ENCODE measurements around the gene TRAF4.
"Not testable (repeated sequence)": the region's sequence is repeated elsewhere in the genome, so short reads cannot be mapped to it uniquely, and the experiment has no call there.

The TRAF4 gene

DNA sequence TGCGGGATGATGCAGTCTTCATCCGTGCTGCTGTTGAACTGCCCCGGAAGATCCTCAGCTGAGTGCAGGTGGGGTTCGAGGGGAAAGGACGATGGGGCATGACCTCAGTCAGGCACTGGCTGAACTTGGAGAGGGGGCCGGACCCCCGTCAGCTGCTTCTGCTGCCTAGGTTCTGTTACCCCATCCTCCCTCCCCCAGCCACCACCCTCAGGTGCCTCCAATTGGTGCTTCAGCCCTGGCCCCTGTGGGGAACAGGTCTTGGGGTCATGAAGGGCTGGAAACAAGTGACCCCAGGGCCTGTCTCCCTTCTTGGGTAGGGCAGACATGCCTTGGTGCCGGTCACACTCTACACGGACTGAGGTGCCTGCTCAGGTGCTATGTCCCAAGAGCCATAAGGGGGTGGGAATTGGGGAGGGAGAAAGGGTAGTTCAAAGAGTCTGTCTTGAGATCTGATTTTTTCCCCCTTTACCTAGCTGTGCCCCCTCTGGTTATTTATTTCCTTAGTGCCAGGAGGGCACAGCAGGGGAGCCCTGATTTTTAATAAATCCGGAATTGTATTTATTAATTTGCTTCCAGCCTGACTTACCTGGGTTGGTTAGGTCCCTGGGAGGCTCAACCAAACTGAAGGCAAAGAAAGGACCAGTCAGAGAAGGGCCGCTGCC is 5.8 kb downstream of the TRAF4 start:
- DNase-seq = no peak

DNA sequence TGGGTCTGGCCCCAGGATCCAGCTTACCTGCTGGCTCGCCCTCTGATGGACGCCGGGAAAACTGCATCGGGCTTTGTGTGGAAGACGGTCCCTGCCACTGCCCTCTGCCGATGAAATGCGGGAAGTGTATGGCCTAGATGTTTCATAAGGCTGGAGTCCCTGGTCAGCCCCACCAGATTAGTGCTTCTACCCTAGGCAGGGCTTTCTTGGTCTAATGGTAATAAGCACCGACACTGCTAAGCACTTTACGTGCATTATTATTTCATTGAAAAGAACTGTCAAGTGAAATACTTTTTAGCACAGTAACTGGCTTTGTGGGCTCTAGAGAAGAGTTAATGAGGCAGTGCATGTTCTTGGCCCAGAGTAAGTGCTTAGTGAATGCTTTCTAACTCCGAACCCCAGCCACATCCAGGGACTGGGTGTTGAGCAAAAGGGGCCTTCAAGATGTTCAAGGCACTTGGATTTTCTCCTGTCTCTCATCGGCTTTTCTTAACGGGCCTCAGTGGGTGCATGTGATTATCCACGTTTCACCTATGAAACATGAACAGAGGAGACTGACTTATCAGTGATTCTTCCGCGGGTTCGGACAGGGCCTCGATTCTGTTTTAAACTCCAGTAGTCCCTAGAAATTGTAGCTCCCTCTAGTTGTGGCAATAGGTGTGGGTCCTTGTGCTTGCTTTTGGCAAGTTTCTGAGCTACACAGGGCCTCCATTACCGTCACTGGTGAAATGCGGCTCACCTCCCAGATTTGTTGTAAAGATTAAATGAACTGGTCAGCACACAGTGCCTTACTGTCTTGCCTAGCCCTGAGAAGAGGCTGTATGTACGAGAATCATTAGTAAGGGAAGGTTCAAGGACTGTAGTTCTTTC is 6.6 kb downstream of the TRAF4 start:
- peak; percentile 59 to 82 for DNase-seq

DNA sequence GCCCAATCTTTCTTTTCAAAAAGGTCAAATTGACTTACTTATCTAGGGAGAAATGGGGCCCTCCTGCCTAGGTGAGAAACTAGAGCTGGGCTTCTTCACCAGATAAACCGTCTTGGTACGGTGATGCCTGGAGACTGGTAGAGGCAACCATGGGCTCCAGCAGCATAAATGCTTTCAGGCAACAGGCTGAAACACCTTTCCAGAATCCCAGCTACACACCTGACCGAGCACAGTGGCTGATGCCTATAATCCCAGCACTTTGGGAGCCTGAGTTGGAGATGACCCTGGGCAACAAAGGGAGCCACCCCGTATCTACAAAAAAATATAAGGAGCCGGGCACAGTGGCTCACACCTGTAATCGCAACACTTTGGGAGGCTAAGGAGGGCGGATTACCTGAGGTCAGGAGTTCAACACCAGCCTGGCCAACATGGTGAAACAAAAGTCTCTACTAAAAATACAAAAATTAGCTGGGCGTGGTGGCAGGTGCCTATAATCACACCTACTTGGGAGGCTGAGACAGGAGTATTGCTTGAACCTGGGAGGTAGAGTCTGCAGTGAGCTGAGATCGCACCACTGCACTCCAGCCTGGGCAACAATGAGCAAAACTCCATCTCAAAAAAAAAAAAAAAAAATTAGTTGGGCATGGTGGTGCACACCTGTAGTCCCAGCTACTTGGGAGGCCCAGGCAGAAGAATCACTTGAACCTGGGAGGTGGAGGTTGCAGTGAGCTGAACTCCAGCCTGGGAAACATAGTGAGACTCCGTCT is 8.0 kb downstream of the TRAF4 start:
- no peak for DNase-seq

DNA sequence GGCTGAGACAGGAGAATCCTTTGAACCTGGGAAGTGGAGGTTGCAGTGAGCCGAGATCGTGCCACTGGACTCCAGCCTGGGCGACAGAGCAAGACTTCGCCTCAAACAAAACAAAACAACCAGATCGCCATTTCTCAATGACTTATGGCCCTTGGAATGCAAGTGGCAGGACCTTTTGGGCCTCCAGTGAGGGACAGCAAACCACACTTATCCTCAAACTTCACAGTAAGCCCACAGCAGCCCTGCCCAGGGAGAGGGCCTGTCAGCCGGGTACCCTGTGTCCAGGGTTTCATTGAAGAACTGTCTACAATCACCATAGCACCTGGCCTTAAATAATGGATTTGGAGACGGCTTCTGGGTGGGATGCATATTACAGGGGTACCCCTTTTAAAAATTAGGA is 11.7 kb downstream of the TRAF4 start:
- no peak for DNase-seq

DNA sequence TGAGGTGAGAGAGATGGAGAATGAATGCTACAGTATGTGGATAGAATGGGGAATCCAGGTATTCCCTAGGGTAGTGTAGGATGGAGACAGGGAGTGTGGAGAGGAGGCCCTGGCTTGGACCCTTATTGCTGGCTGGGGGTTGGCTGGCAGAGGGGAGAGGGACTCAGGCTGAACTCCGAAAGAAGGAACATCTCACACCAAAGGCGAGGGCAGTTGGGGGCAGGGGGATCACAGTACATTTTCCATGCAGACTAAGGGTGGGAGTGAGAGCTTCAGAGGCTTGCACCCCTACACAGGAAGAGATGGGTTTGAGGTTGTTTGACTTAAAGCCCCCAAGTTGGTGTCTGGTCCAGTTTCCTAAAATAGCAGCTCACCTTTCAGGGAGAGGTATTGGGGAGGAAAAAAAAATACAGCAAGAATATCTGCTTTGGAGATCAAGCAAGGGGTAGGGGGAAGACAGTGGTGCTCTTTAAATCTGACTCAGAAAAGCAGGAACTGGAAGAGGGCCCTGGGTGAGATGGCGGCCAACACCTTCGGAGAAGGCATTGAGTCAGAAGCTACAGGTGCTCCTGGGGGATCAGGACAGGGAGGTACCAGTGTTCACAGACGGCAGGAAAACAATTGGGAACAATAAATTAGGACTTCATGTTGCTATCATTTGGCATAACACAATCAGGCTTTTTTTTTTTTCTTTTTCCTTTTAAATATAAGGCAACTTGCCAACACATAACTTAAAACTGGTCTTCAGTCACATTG is 12.4 kb downstream of the TRAF4 start:
- DNase-seq = no peak

DNA sequence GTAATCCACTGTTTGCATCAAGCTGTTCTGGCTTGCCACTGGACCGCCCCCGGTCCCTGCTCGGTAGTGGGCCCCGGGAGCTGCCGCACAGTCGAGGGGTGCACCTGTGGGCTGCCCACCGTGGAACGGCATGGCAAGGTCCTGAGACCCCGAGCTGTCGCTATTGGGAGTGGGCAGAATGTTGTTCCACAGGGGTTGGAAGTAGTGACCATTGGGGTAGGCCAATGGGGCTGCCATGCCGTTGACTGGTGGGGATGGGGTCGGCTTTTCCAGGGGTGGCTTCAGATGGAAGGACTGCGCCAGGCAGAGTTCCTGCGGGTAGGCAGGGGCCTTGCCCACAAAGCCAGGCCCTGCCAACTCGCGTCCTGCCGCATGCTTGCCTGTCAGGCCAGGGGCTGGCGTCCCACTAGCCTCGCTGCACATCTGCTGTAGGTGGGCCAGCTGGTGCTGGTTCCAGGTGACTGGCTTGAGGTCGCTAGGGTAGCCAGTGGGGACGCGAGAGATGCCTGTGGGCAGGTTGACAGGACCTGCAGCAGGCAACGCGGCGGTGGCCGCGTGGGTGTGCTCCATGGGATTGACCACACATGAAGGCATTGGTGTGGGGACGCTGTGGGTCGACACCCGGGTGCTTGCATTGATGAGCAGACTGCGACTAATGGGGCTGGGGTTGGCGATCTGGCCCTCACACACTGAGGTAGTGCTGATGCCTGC is 14.8 kb downstream of the TRAF4 start:
- DNase-seq = no peak

DNA sequence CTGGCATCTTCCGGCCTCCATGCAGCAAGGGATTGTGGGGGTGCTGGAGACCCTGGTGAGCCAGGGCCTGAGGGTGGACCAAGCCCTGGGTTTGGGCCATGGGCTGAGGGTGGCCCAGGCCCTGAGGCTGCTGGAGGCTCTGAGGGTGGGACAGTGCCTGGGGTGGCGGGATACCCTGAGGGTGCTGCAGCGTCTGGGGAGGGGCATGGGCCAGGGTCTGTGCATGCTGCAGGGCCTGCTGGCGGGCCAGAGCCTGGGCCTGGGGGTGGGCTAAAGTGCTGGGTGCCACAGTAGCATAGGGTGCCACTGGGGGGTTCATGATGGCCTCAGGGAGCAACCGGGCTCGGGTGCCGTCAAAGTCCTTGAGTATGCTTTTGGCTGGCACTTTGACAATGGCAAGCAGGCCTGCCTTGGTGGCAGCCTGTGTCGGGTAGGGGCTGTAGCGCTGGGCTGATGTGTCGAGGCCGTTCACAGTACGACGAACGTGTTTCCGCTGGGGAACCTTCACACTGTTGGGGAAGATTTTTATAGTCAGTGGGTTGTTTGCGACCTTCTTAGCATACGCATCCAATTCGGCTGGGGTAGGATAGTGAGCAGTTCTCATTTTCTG is 15.6 kb downstream of the TRAF4 start:
- no peak for DNase-seq

DNA sequence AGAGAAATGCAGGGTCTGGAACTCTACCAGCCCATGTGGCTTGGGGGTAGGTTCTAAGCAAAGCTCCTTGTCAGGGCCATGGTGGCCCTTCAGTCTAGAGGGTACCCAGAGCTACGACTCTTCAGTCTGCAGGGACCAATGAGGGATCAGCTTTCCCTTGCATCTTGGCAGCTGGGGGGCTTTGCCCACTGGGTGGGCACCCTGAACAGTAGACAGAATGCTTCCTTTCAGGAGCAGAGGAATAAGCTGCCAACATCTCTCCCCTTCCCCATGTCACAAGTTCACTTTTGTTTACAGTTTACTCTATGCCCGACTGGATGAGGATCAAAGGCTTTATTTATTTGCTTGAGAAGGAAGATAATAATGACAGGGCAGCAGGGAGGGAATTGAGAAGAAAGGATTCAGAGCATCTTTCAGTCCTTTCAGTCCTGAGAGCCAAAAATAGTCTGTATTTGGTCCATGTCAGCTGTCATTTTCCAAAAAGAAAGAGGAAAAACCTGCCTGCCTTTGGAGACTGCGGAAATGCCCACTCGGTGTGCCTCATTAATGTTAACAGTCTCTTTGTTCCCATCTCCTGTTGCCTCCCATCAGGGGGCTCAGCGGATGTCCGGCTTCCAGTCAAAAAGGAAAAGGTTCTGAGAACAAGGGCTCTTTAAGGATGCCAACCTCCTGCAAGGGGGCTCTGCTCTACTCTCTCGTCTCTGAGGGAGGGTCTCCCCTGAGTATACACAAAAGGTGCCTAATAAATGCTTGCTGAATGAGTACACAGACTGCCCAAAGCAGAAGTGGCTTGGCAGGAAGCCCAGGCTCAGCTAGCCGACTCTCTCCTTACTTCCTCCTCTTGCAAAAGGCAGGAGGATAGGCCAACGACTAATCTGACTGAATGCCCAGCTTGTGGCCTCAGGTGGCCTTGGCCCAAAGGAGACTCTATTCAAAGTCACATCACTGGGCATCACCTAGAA is 17.1 kb downstream of the TRAF4 start:
- DNase-seq = peak in 1 of 2 donors; percentile 20

DNA sequence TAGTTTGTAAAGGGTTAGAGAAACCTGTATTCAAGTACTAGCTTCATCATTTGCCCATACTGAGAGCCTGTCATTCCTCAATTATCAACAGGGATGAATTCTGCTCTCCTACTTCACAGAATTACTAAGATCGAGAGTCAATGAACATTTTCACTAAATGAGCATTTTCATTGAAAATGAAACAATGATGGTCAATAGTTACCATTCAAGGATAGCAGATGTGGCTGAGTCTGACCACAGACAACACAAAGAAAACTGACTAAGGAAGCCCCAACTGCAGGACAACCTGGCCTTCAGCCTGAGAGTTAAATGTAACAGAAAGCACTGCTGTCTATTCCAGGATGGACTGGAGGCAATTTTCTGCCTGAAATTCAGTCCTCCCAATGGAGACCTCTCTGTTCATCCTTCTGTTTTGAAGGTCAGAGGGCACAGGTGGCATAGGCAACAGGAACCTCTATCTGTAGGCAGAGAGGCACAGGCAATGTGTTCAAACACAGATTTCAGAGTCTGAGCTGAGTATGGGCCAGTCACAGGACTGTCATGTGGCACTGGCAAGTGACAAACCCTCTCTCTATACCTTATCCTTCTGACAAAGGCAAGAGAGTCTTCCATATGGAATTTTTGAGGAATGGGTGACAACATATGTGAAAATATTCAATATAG is 19.5 kb downstream of the TRAF4 start:
- DNase-seq = no peak

DNA sequence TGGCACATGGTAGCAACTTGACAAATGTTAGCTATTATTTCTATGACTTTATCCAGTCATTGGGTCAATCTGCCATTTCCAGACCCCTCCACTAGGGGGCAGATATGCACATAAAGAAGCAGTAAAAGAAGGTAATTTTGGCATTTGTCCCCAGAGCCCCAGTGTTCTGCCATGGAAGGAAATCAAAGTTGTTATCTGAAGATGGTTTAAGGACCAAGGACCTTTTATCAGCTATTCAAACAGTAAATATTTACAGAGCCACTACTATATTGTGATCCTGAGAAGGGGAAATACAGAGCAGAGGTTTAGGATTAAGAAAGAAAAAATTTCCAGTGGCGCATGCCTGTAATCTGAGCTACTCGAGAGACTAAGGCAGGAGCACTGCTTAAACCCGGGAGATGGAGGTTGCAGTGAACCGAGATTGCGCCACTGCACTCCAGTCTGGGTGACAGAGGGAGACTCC is 20.0 kb downstream of the TRAF4 start:
- DNase-seq = peak; percentile 12 to 46

DNA sequence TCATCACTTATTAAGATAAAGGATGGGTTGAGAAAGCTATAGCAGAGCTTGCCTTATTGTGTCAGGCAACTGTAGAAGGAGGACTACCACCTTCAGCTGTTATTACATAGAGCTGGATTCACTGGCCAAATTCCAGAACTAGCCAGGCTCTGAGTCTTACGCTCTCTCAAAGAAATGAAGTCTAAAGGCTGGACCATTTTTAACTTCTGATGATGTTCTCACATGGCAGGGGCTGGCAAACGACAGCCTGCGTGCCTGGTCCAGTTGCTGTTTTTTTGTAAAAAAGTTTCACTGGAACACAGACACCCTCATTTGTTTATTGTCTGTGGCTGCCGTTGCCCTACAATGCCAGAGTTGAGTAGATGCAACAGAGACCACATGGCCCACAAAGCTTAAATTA is 21.2 kb downstream of the TRAF4 start:
- no peak for DNase-seq

DNA sequence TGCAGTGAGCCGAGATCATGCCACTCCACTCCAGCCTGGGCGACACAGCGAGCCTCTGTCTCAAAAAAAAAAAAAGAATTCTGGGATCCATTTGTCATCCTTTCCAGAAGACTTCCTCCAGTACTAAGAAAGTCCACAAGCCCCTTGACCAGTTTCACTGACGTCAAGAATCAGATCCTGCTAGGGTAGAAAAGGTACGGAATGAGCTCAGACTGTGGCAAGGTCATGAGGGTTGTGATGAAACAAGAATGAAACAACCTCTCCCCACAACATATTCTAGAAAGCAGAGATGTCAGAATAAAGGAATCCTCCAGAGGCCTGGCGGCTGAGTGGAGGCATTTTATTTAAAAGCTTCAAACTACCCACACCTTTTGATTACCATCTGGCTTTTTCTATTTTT is 29.9 kb downstream of the TRAF4 start:
- no peak for DNase-seq

DNA sequence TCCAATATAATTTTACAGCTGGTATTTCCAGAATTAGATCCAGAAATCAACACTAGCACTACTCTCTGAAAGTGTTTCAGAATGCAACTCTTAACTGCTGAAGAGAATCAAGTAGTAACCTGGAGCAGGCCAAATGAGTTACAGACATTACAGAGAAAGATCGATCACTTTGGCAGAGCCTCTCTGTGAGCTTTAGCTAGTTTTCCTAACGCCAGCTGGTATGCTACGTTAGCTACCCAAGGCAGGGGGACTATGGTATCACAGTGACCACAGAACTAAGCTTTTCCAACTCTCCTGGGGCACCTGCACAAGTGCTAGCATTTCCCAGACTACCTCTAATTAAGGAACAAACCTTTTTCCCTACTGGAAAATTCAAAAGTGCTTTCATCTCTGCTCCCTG is 30.4 kb downstream of the TRAF4 start:
- DNase-seq = no peak

DNA sequence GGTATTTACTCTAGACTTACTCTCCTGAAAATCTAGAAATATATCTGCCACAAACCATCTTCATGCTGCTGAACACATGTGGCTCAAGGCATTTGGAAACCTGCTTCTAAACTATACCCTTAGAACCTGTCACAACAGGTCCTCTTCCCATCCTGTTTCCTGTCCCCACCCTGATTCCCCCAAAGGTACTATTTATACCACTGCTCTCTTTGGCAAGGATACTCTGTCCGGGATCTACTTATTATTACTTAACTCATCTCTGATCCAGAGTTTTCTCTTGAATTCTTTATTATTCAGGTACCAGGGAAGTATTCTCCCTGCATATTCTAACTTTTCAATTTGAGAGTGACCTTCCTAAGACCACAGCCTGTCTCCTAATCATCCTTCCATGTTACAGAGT is 33.4 kb downstream of the TRAF4 start:
- no peak for DNase-seq

DNA sequence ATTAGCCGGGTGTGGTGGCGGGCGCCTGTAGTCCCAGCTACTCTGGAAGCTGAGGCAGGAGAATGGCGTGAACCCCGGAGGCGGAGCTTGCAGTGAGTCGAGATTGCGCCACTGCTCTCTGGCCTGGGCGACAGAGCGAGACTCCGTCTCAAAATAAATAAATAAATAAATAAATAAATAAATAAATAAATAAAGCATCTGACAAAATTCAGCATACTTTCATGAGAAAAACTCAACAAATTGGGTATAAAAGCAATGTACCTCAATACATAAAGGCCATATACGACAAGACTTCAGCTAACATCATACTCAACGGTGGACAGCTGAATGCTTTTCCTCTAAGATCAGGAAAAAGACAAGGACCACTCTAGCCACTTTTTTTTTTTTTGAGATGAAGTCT is 35.8 kb downstream of the TRAF4 start:
- DNase-seq = not testable (repeated sequence)

DNA sequence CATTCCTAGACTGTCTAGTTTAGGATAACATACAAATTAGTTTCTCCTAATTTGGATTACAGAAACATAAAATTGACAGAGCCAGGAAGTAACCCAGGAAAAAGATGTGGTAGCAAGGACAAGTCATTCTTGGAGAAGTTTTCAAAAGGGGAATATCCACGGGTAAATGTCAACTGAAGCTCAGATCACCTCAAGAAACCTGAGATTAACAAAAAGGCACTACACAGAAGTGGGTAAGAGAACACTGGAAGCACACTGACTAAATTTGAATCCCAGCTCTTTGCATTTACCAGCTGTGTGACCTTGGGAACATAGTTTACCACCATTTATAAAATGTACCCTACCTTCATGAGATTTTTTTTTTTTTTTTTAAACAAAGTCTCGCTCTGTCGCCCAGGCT is 39.4 kb downstream of the TRAF4 start:
- no peak for DNase-seq

DNA sequence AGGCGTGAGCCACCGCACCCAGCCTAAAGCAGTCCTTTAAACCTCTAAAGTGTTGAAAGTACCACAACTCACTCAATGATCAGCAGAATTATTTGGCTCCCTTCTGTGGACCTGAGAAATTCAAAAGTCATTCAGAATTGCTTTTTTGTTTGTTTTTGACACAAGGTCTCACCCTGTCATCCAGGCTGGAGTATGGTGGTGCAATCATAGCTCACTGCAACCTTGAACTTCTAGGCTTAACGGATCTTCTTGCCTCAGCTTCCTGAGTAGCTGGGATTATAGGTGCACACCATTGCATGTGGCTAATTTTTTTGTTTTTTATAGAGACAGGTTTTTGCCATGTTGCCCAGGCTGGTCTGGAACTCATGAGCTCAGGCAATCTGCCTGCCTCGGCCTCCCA is 44.3 kb downstream of the TRAF4 start:
- no peak for DNase-seq

DNA sequence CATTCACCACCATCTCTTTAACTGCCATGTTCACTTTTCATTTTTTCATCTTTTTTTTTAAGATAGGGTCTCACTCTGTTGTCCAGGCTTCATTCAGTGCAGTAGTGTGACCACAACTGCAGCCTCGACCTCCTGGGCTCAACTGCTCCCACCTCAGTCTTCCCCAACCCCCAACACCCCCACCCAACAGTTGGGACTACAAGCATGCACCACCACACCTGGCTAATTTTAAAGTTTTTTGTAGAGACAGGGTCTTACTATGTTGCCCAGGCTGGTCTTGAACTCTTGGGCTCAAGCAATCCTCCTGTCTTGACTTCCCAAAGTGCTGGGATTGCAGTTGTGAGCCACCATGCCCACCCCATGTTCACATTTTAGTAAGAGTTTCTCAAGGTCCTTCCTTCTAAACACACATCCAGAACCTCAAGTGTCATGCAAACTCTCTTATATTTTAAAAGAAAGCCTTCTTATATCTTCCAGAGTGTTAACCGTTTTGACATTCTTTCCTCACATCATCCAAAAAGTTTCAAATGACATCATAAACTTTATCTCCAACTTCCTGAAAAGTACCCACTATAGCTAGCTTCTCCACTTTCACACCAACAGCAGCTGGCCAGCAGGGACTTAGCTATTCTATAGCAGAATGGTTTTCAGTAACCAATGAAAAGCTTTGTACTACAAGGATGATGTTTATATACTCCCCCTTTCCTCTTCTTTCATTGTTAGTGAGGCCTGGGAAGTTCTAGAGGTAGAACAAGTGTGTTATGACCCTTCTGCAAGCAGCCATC is 49.3 kb downstream of the TRAF4 start:
- DNase-seq = peak in 1 of 2 donors; percentile 52

DNA sequence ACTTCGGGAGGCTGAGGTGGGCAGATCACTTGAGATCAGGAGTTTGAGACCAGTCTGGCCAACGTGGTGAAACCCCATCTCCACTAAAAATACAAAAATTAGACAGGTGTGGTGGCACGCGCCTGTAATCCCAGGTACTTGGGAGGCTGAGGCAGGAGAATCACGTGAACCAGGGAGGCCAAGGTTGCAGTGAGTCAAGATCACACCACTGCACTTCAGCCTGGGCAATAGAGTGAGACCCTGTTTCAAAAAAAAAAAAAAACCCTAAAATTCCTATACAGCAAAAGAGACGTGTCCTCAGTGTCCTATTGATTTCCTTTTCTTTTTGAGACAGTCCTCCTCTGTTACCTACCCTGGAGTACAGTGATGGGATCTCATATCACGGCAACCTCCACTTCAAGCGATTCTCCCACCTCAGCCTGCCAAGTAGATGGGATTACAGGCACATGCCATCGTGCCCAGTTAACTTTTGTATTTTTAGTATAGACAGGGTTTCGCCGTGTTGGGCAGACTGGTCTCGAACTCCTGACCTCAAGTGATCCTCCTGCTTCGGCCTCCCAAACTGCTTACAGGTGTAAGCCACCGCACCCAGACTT is 51.1 kb downstream of the TRAF4 start:
- not testable (repeated sequence) for DNase-seq

Data from bone marrow (tissue), 2 donors.